ENCODE measurements around the gene TPPP.

- no peak for TF ChIP-seq POLR2A (IDR thresholded peaks at IDR 0.05)
- no peak for TF ChIP-seq CTCF (IDR thresholded peaks at IDR 0.05)
- no peak for TF ChIP-seq POLR2AphosphoS5 (IDR thresholded peaks at IDR 0.05)
- no peak for TF ChIP-seq EP300 (IDR thresholded peaks at IDR 0.05)
These were observed 19.9 kb downstream of the TPPP start for GRCh38 chr5:673161-673830.
